H1 (cell line): ENCODE results near the gene NOX5.

Source experiments
- EGR1 ChIP-seq: IDR thresholded peaks from 2 replicates; pipeline ENCODE4 v1.6.1; 2011; ENCODE audit warnings: low read depth, low read length, borderline replicate concordance
- GTF2F1 ChIP-seq: IDR thresholded peaks from 2 replicates; pipeline ENCODE4 v1.6.1; 2012; ENCODE audit warnings: low read depth, low read length, improper control_type of control experiment, borderline replicate concordance
- JUN ChIP-seq: IDR thresholded peaks from 2 replicates; pipeline ENCODE4 v1.6.1; 2011; ENCODE audit warnings: low read depth, mild to moderate bottlenecking, improper control_type of control experiment, low read length
- KDM1A ChIP-seq: fragments of 200-600, 300-600 bp; sonication (generic); IDR thresholded peaks from 2 replicates; pipeline ENCODE4 v1.7.1; 2016; ENCODE audit warnings: mild to moderate bottlenecking, low read length, borderline replicate concordance
- POLR2A ChIP-seq, 2 experiments: IDR thresholded peaks; 1 replicate in 1 of 2; 2 replicates in 1 of 2; pipeline ENCODE4 v1.6.1; 2011; ENCODE audit warnings: low read depth in 2 of 2, low read length in 2 of 2, mild to moderate bottlenecking in 2 of 2; ENCODE audit errors: control extremely low read depth in 1 of 2
- POLR2AphosphoS5 ChIP-seq: IDR thresholded peaks from 2 replicates; pipeline ENCODE4 v1.6.1; 2011; ENCODE audit warnings: low read depth, low read length
- TF ChIP-seq, protein P1 (sequence below), 3 experiments: IDR thresholded peaks; 1 replicate in 2 of 3; 2 replicates in 1 of 3; pipeline versions ENCODE4 v1.5.1 to v1.6.1; 2011; ENCODE audit warnings: low read length in 3 of 3, mild to moderate bottlenecking in 3 of 3, inconsistent platforms in 2 of 3, low read depth in 1 of 3, moderate library complexity in 1 of 3; ENCODE audit not compliant: insufficient read depth in 1 of 3; ENCODE audit errors: control extremely low read depth in 1 of 3

GRCh38 chr15:68981941-68982340, 32.6 kb upstream of the NOX5 start:
- no peak for TF ChIP-seq POLR2A (IDR thresholded peaks at IDR 0.05; ENCODE audit: control extremely low read depth in 1 of 2, low read depth in 2 of 2, low read length in 2 of 2)
- TF ChIP-seq, protein P1, sequence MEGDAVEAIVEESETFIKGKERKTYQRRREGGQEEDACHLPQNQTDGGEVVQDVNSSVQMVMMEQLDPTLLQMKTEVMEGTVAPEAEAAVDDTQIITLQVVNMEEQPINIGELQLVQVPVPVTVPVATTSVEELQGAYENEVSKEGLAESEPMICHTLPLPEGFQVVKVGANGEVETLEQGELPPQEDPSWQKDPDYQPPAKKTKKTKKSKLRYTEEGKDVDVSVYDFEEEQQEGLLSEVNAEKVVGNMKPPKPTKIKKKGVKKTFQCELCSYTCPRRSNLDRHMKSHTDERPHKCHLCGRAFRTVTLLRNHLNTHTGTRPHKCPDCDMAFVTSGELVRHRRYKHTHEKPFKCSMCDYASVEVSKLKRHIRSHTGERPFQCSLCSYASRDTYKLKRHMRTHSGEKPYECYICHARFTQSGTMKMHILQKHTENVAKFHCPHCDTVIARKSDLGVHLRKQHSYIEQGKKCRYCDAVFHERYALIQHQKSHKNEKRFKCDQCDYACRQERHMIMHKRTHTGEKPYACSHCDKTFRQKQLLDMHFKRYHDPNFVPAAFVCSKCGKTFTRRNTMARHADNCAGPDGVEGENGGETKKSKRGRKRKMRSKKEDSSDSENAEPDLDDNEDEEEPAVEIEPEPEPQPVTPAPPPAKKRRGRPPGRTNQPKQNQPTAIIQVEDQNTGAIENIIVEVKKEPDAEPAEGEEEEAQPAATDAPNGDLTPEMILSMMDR (IDR thresholded peaks at IDR 0.05; ENCODE audit: control extremely low read depth in 1 of 3, insufficient read depth in 1 of 3, low read depth in 1 of 3, low read length in 3 of 3): no peak
- TF ChIP-seq POLR2AphosphoS5: no peak
- no peak for TF ChIP-seq EGR1
- TF ChIP-seq JUN: no peak
- no peak for TF ChIP-seq KDM1A
- no peak for TF ChIP-seq GTF2F1
